Purkinje cell (primary cell): ENCODE measurements around the gene PARD6A. TPM values are rescaled to one million over a fixed set of nuclear protein-coding genes. Genes with fewer than 3 reads are reported as not detected.

Experiments used
- polyA plus RNA-seq: library from polyadenylated mRNA; unstranded; fragments of >200 nt; fragmentation: Nextera tagmentation; gene quantifications from 2 replicates; pipeline ENCODE4 v1.2.1, GENCODE V29; 2014

The PARD6A gene
- polyA plus RNA-seq: 4.0 and 9.6 TPM in 2 replicates

DNA sequence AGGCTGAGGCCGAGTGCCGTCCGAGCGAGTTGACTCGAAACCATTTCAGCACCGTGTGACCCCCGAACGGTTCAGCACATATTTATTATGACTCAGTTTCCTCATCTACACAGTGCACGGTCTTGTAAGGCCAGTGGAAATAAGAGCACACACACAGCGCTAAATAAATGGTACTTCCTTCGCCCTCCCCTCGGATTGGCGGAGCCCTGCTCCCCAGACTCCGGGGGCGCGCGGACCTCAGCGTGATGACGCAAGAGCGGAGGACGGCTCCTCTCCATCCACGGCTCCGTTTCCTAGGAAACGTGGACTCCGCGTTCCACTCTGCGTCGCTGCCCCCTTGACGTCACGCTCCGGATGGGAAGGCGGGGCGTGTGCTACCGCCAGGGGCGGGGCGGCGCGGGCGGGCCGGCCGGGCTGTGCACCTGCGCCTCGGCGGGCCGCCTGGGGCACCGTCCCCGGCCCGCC is at the start of gene PARD6A:
Gene PARD6A, plus strand, starts transcription at position 397 of the 465 bp plus-strand sequence. CDS start 79 bp downstream, outside the sequence.

DNA sequence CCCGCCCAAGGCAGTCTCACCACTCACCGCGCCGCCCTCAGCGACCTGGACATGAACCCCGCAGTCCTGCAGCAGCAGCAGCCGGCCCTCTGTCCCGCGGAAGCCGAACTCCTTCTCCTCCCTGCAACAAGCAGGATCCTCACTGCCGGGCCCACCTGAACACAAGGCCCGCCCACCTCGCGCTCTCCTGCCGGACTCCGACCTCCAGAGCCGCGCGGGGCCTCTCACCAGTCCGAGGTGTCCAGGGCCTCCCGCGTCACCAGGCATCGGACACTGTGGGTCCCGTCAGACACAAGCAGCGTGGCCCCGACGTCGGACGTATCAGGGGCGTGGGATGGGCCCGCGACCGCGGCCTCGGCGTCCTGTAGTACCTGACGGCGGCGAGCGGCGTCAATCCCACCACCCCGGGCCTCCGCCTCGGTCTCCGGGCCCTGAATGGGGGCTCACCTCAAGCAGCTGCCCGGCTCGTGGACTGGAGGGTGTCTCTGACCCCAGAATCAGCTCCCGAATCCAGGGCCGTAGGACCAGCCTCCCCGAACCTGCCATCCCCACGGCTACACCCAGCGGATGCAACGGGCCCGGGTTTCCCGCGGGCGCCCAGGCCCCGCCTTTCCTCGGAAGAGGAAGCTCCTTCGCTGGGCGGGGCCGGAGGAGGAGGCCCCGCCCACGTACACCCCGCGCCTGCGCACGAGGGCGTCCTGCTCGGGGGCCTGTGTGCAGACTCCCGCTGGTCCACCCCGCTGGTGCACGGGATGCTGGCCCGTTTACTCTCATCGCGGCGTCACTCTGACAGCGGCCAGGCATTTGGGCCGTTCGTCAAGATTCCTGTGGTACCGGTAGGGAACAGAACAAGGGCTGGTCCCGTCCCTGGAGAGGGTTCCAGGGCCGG is 841 bp upstream of the PARD6A start, which contains the start of gene ACD:
Gene ACD, minus strand, starts transcription at position 586 of the 889 bp plus-strand sequence. Its CDS starts 40 bp downstream, at position 546.

GRCh38 chr16:67666559-67667452 is 6.0 kb downstream of the PARD6A start, which contains the start of the genes C16orf86 and ENKD1:
Gene C16orf86 (plus strand): TSS chr16:67666814. CDS start chr16:67666971, 157 bp downstream.
Gene ENKD1 (minus strand): TSS chr16:67666750. CDS start chr16:67666442, 308 bp downstream.

Other genes starting within 250 kb of the PARD6A start
- 0.16 and 0.20 TPM in 2 replicates for gene ZDHHC1, start 244.5 kb upstream of the PARD6A start, polyA plus RNA-seq
- 0.12 and 3.9 TPM in 2 replicates for gene HSD11B2, start 229.8 kb upstream of the PARD6A start, polyA plus RNA-seq
- 83.3 and 140 TPM in 2 replicates for gene ATP6V0D1, start 179.8 kb upstream of the PARD6A start, polyA plus RNA-seq
- gene AGRP, start 177.4 kb upstream of the PARD6A start, polyA plus RNA-seq: 0.34 TPM in 1 of 2 replicates, not detected in the other
- gene RIPOR1, start 132.1 kb upstream of the PARD6A start, polyA plus RNA-seq: 4.3 and 6.2 TPM in 2 replicates
- 16.6 and 19.6 TPM in 2 replicates for gene CTCF, start 98.4 kb upstream of the PARD6A start, polyA plus RNA-seq
- gene CARMIL2, start 15.8 kb upstream of the PARD6A start, polyA plus RNA-seq: 1.4 and 5.7 TPM in 2 replicates
- gene ACD, start 700 bp upstream of the PARD6A start, polyA plus RNA-seq: 7.5 and 13.0 TPM in 2 replicates
- gene ENKD1, start 5.8 kb downstream of the PARD6A start, polyA plus RNA-seq: 0.78 and 2.4 TPM in 2 replicates
- not detected in 2 replicates for gene C16orf86, start 5.9 kb downstream of the PARD6A start, polyA plus RNA-seq
- 7.7 and 9.9 TPM in 2 replicates for gene GFOD2, start 58.4 kb downstream of the PARD6A start, polyA plus RNA-seq
- 0.11 and 1.0 TPM in 2 replicates for gene RANBP10, start 145.6 kb downstream of the PARD6A start, polyA plus RNA-seq
- 0.35 and 1.4 TPM in 2 replicates for gene TSNAXIP1, start 145.9 kb downstream of the PARD6A start, polyA plus RNA-seq
- gene THAP11, start 181.4 kb downstream of the PARD6A start, polyA plus RNA-seq: 5.9 and 6.4 TPM in 2 replicates
- gene NUTF2, start 186.0 kb downstream of the PARD6A start, polyA plus RNA-seq: 50.0 and 82.7 TPM in 2 replicates
- gene CENPT, start 186.7 kb downstream of the PARD6A start, polyA plus RNA-seq: 2.1 and 9.9 TPM in 2 replicates
- 7.0 and 11.9 TPM in 2 replicates for gene EDC4, start 212.1 kb downstream of the PARD6A start, polyA plus RNA-seq
- 3.1 TPM in 1 of 2 replicates, not detected in the other for gene NRN1L, start 223.9 kb downstream of the PARD6A start, polyA plus RNA-seq
- 0.59 TPM in 1 of 2 replicates, not detected in the other for gene PSKH1, start 232.3 kb downstream of the PARD6A start, polyA plus RNA-seq